Measurements from ENCODE around the gene SLC38A3.

The SLC38A3 gene

GRCh38 chr3:50174517-50174895, 30.6 kb upstream of the SLC38A3 start:
- no peak for TF ChIP-seq CTCF (conservative IDR thresholded peaks at IDR 0.05; ENCODE audit: low read depth, low read length)
- DNase-seq (ENCODE audit: low read depth), result no peak
- no peak overlapping the region for H3K4me3 ChIP-seq (ENCODE audit: low read depth, low read length)

DNA sequence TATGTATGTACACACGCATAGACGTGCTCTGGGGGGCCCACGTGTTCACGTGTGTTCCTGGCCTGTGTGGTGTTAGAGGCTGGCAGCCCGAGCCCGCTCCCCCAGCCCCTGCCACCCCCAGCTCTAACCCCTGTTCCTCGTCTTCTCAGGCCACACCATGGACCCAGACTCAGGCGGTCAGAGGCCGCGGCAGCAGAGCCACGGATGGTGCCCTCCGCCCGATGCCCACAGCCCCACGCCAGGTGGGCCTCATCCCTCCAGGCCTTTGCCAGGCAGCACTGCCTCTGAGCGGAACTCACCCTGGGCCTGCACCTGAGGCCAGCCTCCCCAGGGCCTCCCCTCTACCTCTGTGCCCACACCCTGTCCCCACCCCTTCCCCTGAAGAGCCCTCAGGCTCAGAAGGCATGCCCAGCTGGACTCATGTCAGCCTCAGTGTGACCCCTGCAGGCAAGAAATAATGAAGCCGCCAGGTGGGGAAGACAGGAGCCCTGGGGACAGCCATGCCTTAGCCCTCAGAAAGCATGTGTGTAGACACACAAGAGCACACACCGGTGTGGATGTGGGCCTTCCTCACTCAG, 30.0 kb upstream of the SLC38A3 start:
- DNase-seq (ENCODE audit: low read depth), result no peak
- no peak overlapping the region for H3K4me3 ChIP-seq (ENCODE audit: low read depth, low read length)
- TF ChIP-seq CTCF (conservative IDR thresholded peaks at IDR 0.05; ENCODE audit: low read depth, low read length), result no peak

- no peak for TF ChIP-seq CTCF (conservative IDR thresholded peaks at IDR 0.05; ENCODE audit: low read depth, low read length)
- no peak for DNase-seq (ENCODE audit: low read depth)
- H3K4me3 ChIP-seq (ENCODE audit: low read depth, low read length), result no peak overlapping the region
These were observed 27.7 kb upstream of the SLC38A3 start for GRCh38 chr3:50177346-50177745.

- no peak for TF ChIP-seq CTCF (conservative IDR thresholded peaks at IDR 0.05; ENCODE audit: low read depth, low read length)
- no peak for DNase-seq (ENCODE audit: low read depth)
- no peak overlapping the region for H3K4me3 ChIP-seq (ENCODE audit: low read depth, low read length)
These were observed 25.4 kb upstream of the SLC38A3 start for GRCh38 chr3:50179710-50180109.

DNA sequence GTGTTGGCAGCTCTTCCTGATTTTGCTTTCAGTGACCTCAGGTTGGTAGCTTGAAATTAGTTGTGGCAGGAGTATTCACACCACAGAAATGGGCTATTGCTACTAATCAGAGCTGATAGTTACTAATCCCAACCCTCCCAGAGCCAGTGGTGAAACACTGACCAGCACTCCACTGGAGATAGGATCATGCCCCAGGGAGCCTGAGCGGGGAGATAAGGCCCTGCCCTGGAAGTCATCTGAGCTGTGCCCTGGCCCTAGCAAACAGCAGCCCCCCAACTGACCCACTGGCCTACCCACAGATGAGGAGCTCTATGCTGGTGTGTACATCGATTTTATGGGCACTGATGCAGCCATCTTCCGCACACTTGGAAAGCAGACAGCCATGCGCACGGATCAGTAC, 23.1 kb upstream of the SLC38A3 start:
- no peak for DNase-seq (ENCODE audit: low read depth)
- TF ChIP-seq CTCF (conservative IDR thresholded peaks at IDR 0.05; ENCODE audit: low read depth, low read length), result no peak

DNA sequence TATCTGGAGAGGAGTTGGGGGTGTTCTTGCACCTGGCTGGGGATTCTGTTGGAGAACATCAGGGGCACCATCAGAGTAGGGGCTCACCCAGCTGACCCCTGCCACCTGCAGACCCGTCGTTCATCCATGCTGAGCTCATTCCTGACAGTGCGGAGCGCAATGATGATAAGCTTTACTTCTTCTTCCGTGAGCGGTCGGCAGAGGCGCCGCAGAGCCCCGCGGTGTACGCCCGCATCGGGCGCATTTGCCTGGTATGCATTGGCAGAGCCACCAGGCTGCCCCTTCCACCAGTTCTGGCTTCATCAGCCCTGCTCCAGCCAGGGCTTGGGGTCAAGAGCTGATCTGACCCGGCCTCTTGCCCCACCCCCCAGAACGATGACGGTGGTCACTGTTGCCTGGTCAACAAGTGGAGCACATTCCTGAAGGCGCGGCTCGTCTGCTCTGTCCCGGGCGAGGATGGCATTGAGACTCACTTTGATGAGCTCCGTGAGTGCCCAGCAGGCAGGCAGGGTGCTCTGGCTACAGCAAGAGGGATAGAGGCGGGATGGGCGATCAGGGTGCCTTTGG, 22.5 kb upstream of the SLC38A3 start:
- no peak overlapping the region for H3K4me3 ChIP-seq (ENCODE audit: low read depth, low read length)
- DNase-seq (ENCODE audit: low read depth), result no peak
- no peak for TF ChIP-seq CTCF (conservative IDR thresholded peaks at IDR 0.05; ENCODE audit: low read depth, low read length)

More for the DNA sequence above, 23.1 kb upstream of the SLC38A3 start:
- no peak overlapping the region for H3K4me3 ChIP-seq (ENCODE audit: low read depth, low read length)

GRCh38 chr3:50183755-50184154, 21.3 kb upstream of the SLC38A3 start:
- no peak overlapping the region for H3K4me3 ChIP-seq (ENCODE audit: low read depth, low read length)
- no peak for TF ChIP-seq CTCF (conservative IDR thresholded peaks at IDR 0.05; ENCODE audit: low read depth, low read length)
- no peak for DNase-seq (ENCODE audit: low read depth)

Data from choroid plexus epithelial cell (primary cell).